ENCODE measurements around the gene MGAT1.
A peak's percentile ranks its signal among the peaks of the same experiment; 100 is the strongest.

The MGAT1 gene

GRCh38 chr5:180804129-180804618 is 1.6 kb upstream of the MGAT1 start:
- Histone ChIP-seq H3K9ac (ENCODE audit: low read depth, low read length) (peak overlapping the region; percentile 95), H2AFZ (ENCODE audit: low read depth, low read length) (peak overlapping the region; percentile 76), H3K4me2 (ENCODE audit: insufficient read depth, low read length) (peak overlapping the region; percentile 96), H4K20me1 (ENCODE audit: insufficient read depth, low read length) (peaks cover 33% of the 10 kb centered on the region), H3K9me3 (ENCODE audit: insufficient read depth, low read length, severe bottlenecking) (no peaks in the 10 kb centered on the region), H3K36me3 (ENCODE audit: insufficient read depth, low read length) (peaks cover 49% of the 10 kb centered on the region), H3K27me3 (ENCODE audit: insufficient read depth, low read length, poor library complexity) (no peaks in the 10 kb centered on the region), H3K27ac (ENCODE audit: low read length) (peak overlapping the region; percentile 100), H3K79me2 (ENCODE audit: insufficient read depth, low read length) (peaks cover 90% of the 10 kb centered on the region), H3K4me1 (ENCODE audit: insufficient read depth, low read length) (peaks cover 94% of the 10 kb centered on the region), H3K4me3 (ENCODE audit: low read depth in 1 of 2, low read length in 2 of 2) (peak overlapping the region; percentile 57 to 79)
- DNase-seq = no peak
- peak; percentile 1; the same call in 1 of the 3 replicates for ATAC-seq (ENCODE audit: insufficient read depth, low read depth)
- TF ChIP-seq CTCF (IDR thresholded peaks at IDR 0.05; ENCODE audit: borderline replicate concordance, extremely low read depth, low read length, poor library complexity, severe bottlenecking) (no peak), EZH2 (IDR thresholded peaks at IDR 0.05; ENCODE audit: borderline replicate concordance, low read depth, low read length, severe bottlenecking) (no peak)

- Histone ChIP-seq H3K79me2 (ENCODE audit: insufficient read depth, low read length) (peaks cover 90% of the 10 kb centered on the region), H3K4me2 (ENCODE audit: insufficient read depth, low read length) (peak overlapping the region; percentile 96), H3K27ac (ENCODE audit: low read length) (peak overlapping the region; percentile 100), H2AFZ (ENCODE audit: low read depth, low read length) (peak overlapping the region; percentile 76), H3K4me3 (ENCODE audit: low read depth in 1 of 2, low read length in 2 of 2) (peak overlapping the region; percentile 57 to 79), H3K9me3 (ENCODE audit: insufficient read depth, low read length, severe bottlenecking) (no peaks in the 10 kb centered on the region), H3K4me1 (ENCODE audit: insufficient read depth, low read length) (peaks cover 92% of the 10 kb centered on the region), H3K27me3 (ENCODE audit: insufficient read depth, low read length, poor library complexity) (no peaks in the 10 kb centered on the region), H4K20me1 (ENCODE audit: insufficient read depth, low read length) (peaks cover 40% of the 10 kb centered on the region), H3K9ac (ENCODE audit: low read depth, low read length) (peak overlapping the region; percentile 95), H3K36me3 (ENCODE audit: insufficient read depth, low read length) (peaks cover 47% of the 10 kb centered on the region)
- TF ChIP-seq EZH2 (IDR thresholded peaks at IDR 0.05; ENCODE audit: borderline replicate concordance, low read depth, low read length, severe bottlenecking) (no peak), CTCF (IDR thresholded peaks at IDR 0.05; ENCODE audit: borderline replicate concordance, extremely low read depth, low read length, poor library complexity, severe bottlenecking) (peak; percentile 57)
- DNase-seq (peak; percentile 94), ATAC-seq (ENCODE audit: insufficient read depth, low read depth) (peak; percentile 79)
Measured at GRCh38 chr5:180803181-180804128, 849 bp upstream of the MGAT1 start.

GRCh38 chr5:180801596-180802324 is 846 bp downstream of the MGAT1 start:
- peak overlapping the region; percentile 96 for H3K4me2 ChIP-seq (ENCODE audit: insufficient read depth, low read length)
- no peak for ATAC-seq (ENCODE audit: insufficient read depth, low read depth)
- peak overlapping the region; percentile 44; the same call in 1 of the 2 replicates for H3K27ac ChIP-seq (ENCODE audit: low read length)
- H3K79me2 ChIP-seq (ENCODE audit: insufficient read depth, low read length) = peaks cover 90% of the 10 kb centered on the region
- no peak overlapping the region for H2AFZ ChIP-seq (ENCODE audit: low read depth, low read length)
- peaks cover 54% of the 10 kb centered on the region for H4K20me1 ChIP-seq (ENCODE audit: insufficient read depth, low read length)
- no peaks in the 10 kb centered on the region for H3K9me3 ChIP-seq (ENCODE audit: insufficient read depth, low read length, severe bottlenecking)
- peaks cover 79% of the 10 kb centered on the region for H3K4me1 ChIP-seq (ENCODE audit: insufficient read depth, low read length)
- no peak for TF ChIP-seq EZH2 (IDR thresholded peaks at IDR 0.05; ENCODE audit: borderline replicate concordance, low read depth, low read length, severe bottlenecking)
- TF ChIP-seq CTCF (IDR thresholded peaks at IDR 0.05; ENCODE audit: borderline replicate concordance, extremely low read depth, low read length, poor library complexity, severe bottlenecking) = no peak
- H3K36me3 ChIP-seq (ENCODE audit: insufficient read depth, low read length) = peaks cover 42% of the 10 kb centered on the region
- H3K27me3 ChIP-seq (ENCODE audit: insufficient read depth, low read length, poor library complexity) = no peaks in the 10 kb centered on the region
- DNase-seq = no peak
- H3K9ac ChIP-seq (ENCODE audit: low read depth, low read length) = peak overlapping the region; percentile 95
- peak overlapping the region; percentile 57 to 79; a peak in 3 of 4 replicates for H3K4me3 ChIP-seq (ENCODE audit: low read depth in 1 of 2, low read length in 2 of 2)
